Transverse colon (tissue), 4 donors: Measurements from ENCODE around the gene PRH1. TPM values are rescaled to one million over a fixed set of nuclear protein-coding genes. Genes with fewer than 3 reads are reported as not detected.

Source experiments
- DNase-seq: peaks from one replicate; pipeline ENCODE4 v3.0.0-alpha.2; 2019
- H3K27ac ChIP-seq, 4 donors: fragments of 200-600 bp; sonication (generic); 2 replicates each; pipeline ENCODE4 v1.5.1; 2016 to 2018; ENCODE audit warnings: inconsistent platforms in 4 of 4
- H3K27me3 ChIP-seq: fragments of 200-600 bp; sonication (generic); 2 replicates; pipeline ENCODE4 v1.5.1; 2017; ENCODE audit warnings: inconsistent platforms
- H3K36me3 ChIP-seq, 4 donors: fragments of 200-600 bp; sonication (generic); 2 replicates each; pipeline ENCODE4 v1.5.1; 2017 to 2019; ENCODE audit warnings: inconsistent platforms in 4 of 4
- H3K4me1 ChIP-seq, 4 donors: fragments of 200-600 bp; sonication (generic); 2 replicates each; pipeline ENCODE4 v1.5.1; 2017 to 2020; ENCODE audit warnings: inconsistent platforms in 4 of 4
- H3K4me3 ChIP-seq, 4 donors: fragments of 200-600 bp; sonication (generic); 1 replicate in 1 of 4; 2 replicates in 3 of 4; pipeline versions ENCODE4 v1.5.1 to v1.6.1; 2017 to 2019; ENCODE audit warnings: inconsistent platforms in 4 of 4
- H3K9me3 ChIP-seq, 2 donors: fragments of 200-600 bp; sonication (generic); 2 replicates each; pipeline ENCODE4 v1.5.1; 2017 to 2019; ENCODE audit warnings: inconsistent platforms in 2 of 2
- CTCF ChIP-seq, 5 experiments: fragments of 200-600 bp in 3 of 5; fragments of 450-650 bp in 2 of 5; sonication (generic) in 3 of 5; IDR thresholded peaks; 1 replicate in 2 of 5; 2 replicates in 3 of 5; pipeline ENCODE4 v1.5.1; 2016 to 2017; ENCODE audit warnings: antibody characterized with exemption in 5 of 5, inconsistent platforms in 3 of 5, mild to moderate bottlenecking in 2 of 5, moderate library complexity in 1 of 5
- EP300 ChIP-seq: sonication (generic); formaldehyde crosslinking; IDR thresholded peaks from one replicate; pipeline ENCODE4 v1.6.1; 2017; ENCODE audit warnings: antibody characterized with exemption, low read depth
- POLR2A ChIP-seq: fragments of 450-650 bp; IDR thresholded peaks from one replicate; pipeline ENCODE4 v1.6.1; 2016; ENCODE audit warnings: antibody characterized with exemption, mild to moderate bottlenecking, moderate library complexity
- POLR2AphosphoS5 ChIP-seq, 3 donors: sonication (generic); formaldehyde crosslinking; IDR thresholded peaks; one replicate each; pipeline ENCODE4 v1.6.1; 2016; ENCODE audit warnings: antibody characterized with exemption in 3 of 3
- WGBS, 2 donors: methylation state at CpG; one replicate each; pipeline ENCODE4 v1.1.5; 2018; ENCODE audit warnings: low coverage in 1 of 2; 5-methylcytosine and 5-hydroxymethylcytosine counted together
- in situ Hi-C, 4 donors: fragments of 200-750 bp; cut with MboI; loops; one replicate each; pipeline versions ENCODE4 v1.15.0 to v1.15.1; 2017; ENCODE audit warnings: low sequenced_read_pairs in 3 of 4, low pct_ligation_motif_present in 1 of 4, low pct_unique_long_range_greater_than_20kb in 1 of 4
- intact Hi-C: fragments of 100-400 bp; cut with DNase I; formaldehyde crosslinking; loops from one replicate; pipeline ENCODE4 v1.15.1; 2023; ENCODE audit warnings: low total_unique reads
- total RNA-seq, 4 donors: library from RNA; depleted of rRNA; stranded (reverse); fragments of >200 nt; gene quantifications; one replicate each; pipeline ENCODE4 v1.1.0, GENCODE V29; 2016

Gene PRH1
- total RNA-seq, 4 donors from 2014 or later: 4.8 to 64.8 (median 32.2) TPM

- Histone ChIP-seq H3K36me3 (peaks cover 0 to 5% (median 0%) of the 10 kb centered on the region in 4 donors), H3K4me1 (no peaks in the 10 kb centered on the region), H3K4me3 (no peak overlapping the region), H3K9me3 (no peaks in the 10 kb centered on the region), H3K27ac (no peak overlapping the region), H3K27me3 (no peaks in the 10 kb centered on the region)
- TF ChIP-seq EP300 (no peak), CTCF (IDR thresholded peaks at IDR 0.05) (no peak), POLR2AphosphoS5 (IDR thresholded peaks at IDR 0.05) (no peak)
- WGBS, 2 donors: 70 to 72% methylated on average over 2 of the region's 2 CpGs
- intact Hi-C loops: no loop called here
- in situ Hi-C loops: no loop called here
- DNase-seq: no peak
Observed at GRCh38 chr12:10873378-10873777, 10.7 kb downstream of the PRH1 start.

- H3K9me3 ChIP-seq: peaks cover 0 to 4% of the 10 kb centered on the region in 2 donors
- no peaks in the 10 kb centered on the region for H3K27me3 ChIP-seq
- TF ChIP-seq EP300 (no peak), POLR2A (no peak), POLR2AphosphoS5 (IDR thresholded peaks at IDR 0.05) (no peak), CTCF (IDR thresholded peaks at IDR 0.05) (no peak)
- H3K4me1 ChIP-seq: no peaks in the 10 kb centered on the region
- no peaks in the 10 kb centered on the region for H3K36me3 ChIP-seq
- DNase-seq: no peak
- WGBS, 2 donors: 60 to 78% methylated on average over 1 to 2 of the region's 2 CpGs
- H3K4me3 ChIP-seq: no peak overlapping the region
- intact Hi-C loops (no loop called here), in situ Hi-C loops (no loop called here)
- no peak overlapping the region for H3K27ac ChIP-seq
Observed at GRCh38 chr12:10867381-10867780, 16.7 kb downstream of the PRH1 start.

- H3K27me3 ChIP-seq: no peaks in the 10 kb centered on the region
- H3K4me1 ChIP-seq: no peaks in the 10 kb centered on the region
- intact Hi-C loops (no loop called here), in situ Hi-C loops (no loop called here)
- no peak for DNase-seq
- peaks cover 0 to 5% of the 10 kb centered on the region in 2 donors for H3K9me3 ChIP-seq
- H3K36me3 ChIP-seq: no peaks in the 10 kb centered on the region
- H3K27ac ChIP-seq: no peak overlapping the region
- no peak overlapping the region for H3K4me3 ChIP-seq
- WGBS, 2 donors: 98 to 100% methylated on average over 2 of the region's 2 CpGs
- TF ChIP-seq EP300 (no peak), POLR2A (no peak), CTCF (IDR thresholded peaks at IDR 0.05) (no peak), POLR2AphosphoS5 (IDR thresholded peaks at IDR 0.05) (no peak)
Observed at GRCh38 chr12:10863512-10864218, 20.4 kb downstream of the PRH1 start.

- TF ChIP-seq CTCF (IDR thresholded peaks at IDR 0.05): no peak
- no peak for TF ChIP-seq POLR2A
- no peak for TF ChIP-seq EP300
- TF ChIP-seq POLR2AphosphoS5 (IDR thresholded peaks at IDR 0.05): no peak
- WGBS, 2 donors: 86% methylated on average over 2 of the region's 2 CpGs; no CpG with 5 or more reads in 1 of the 2 donors
- Histone ChIP-seq H3K27me3 (no peaks in the 10 kb centered on the region), H3K36me3 (peaks cover 0 to 4% (median 0%) of the 10 kb centered on the region in 4 donors), H3K4me3 (no peak overlapping the region), H3K9me3 (peaks cover 6 to 7% of the 10 kb centered on the region in 2 donors), H3K4me1 (no peaks in the 10 kb centered on the region), H3K27ac (no peak overlapping the region)
- in situ Hi-C loops (no loop called here), intact Hi-C loops (no loop called here)
- no peak for DNase-seq
Observed at GRCh38 chr12:10861366-10861765, 22.7 kb downstream of the PRH1 start.
